T-helper 2 cell treated with Interferon-gamma antibody and Interleukin-4, amounts not matched to agents 5 μg/mL and 100 μg/mL, for 36 hours (primary cell): ENCODE results near the gene RELB.
A peak's percentile ranks its signal among the peaks of the same experiment; 100 is the strongest.

ENCODE experiments used
- DNase-seq: peaks from one replicate; pipeline ENCODE4 v3.0.0; 2021; ENCODE audit warnings: low spot score
- H3K27ac Mint-ChIP-seq: one replicate; pipeline ENCODE4 v1.8.0; 2021; ENCODE audit warnings: mild to moderate bottlenecking, mixed read lengths
- H3K27me3 Mint-ChIP-seq: one replicate; pipeline ENCODE4 v1.8.0; 2021; ENCODE audit warnings: low read depth, mixed read lengths
- H3K36me3 Mint-ChIP-seq: one replicate; pipeline ENCODE4 v1.8.0; 2021; ENCODE audit warnings: low read depth, mixed read lengths
- H3K4me1 Mint-ChIP-seq: one replicate; pipeline ENCODE4 v1.8.0; 2021; ENCODE audit warnings: low read depth, mixed read lengths
- H3K4me3 Mint-ChIP-seq: one replicate; pipeline ENCODE4 v1.8.0; 2022; ENCODE audit warnings: mild to moderate bottlenecking, moderate library complexity, mixed read lengths
- H3K9me3 Mint-ChIP-seq: one replicate; pipeline ENCODE4 v1.8.0; 2021; ENCODE audit warnings: mixed read lengths

The RELB gene

DNA sequence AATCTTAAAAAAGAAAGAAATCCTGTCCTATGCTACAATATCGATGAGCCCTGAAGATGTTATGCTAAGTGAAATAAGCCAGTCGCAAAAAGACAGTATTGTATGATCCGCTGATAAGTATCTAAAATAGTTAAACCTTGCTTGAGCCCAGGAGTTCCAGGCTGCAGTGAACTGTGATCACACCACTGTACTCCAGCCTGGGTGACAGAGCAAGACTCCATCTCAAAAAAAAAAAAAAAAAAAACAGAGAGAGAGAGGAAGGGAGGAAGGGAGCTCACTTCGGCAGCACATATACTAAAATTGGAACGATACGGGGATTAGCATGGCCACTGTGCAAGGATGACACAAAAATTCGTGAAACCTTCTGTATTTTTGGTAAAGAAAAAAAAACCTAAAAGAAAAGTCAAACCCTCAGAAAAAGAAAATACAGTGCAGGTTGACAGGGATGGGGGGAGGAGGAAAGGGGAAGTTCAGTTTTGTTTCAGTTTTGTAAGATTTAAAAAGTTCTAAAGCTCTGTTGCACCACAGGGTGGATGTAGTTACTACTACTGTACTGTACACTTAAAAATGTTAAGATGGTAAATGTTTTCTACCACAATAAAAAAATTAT lies 46.0 kb downstream of the RELB start:
- Mint-ChIP-seq H3K27ac (peak overlapping the region; percentile 60), H3K4me3 (peak overlapping the region; percentile 37), H3K36me3 (peaks cover 26% of the 10 kb centered on the region), H3K27me3 (no peaks in the 10 kb centered on the region), H3K9me3 (no peaks in the 10 kb centered on the region), H3K4me1 (peaks cover 30% of the 10 kb centered on the region)
- no peak for DNase-seq

DNA sequence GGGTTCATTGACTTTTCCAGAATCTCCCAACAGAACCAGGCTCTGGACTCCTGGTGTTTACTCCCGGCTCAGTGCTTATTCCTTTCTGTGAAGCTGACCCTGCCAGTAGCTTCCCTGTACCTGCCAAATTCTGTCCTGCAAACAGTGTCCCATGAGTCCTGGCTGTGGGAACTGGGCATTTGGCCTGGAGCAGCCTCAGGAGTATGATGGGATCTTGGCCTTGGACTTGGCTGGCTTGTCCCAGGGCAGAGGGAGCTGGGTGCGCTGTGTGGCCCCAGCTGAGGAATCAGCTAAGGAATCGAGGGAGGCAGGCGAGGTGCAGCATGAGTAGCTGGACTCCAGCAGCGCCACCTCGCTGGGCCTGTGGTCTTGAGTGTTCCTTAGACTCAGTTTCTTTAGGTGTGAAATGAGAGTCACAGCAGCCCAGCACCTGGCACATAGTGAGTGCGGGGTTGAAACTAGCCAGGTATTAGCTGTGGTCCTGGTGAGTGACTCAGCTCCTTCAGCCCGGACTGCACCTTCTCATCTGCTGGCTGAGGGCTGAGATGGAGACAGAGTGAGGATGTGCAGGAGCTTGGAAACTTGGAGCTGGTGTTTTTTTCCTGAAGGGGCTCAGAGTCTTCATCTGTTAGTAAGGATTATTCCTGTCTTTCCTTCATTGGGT lies 47.9 kb downstream of the RELB start:
- DNase-seq = no peak
- Mint-ChIP-seq H3K27me3 (no peaks in the 10 kb centered on the region), H3K9me3 (no peaks in the 10 kb centered on the region), H3K4me1 (peaks cover 30% of the 10 kb centered on the region), H3K4me3 (no peak overlapping the region), H3K27ac (no peak overlapping the region), H3K36me3 (peaks cover 32% of the 10 kb centered on the region)

DNA sequence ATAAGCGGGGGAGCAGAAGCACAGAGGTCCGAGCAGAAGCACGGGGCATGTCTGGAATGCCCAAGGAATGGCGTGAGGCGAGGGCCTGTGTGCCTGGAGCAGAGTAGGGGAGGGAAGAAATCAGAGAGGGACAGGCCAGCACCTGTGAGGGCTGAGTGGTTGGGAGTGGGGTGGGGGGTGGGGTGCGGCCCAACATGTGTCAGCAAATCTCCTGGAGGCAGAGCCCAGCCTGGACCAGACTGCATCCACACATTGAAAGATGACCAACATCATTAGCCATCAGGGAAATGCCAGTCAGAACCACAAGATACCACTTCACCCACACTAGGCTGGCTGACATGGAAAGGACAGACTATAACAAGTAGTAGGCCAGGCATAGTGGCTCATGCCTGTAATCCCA lies 48.8 kb downstream of the RELB start:
- Mint-ChIP-seq H3K4me1 (peaks cover 27% of the 10 kb centered on the region), H3K27me3 (no peaks in the 10 kb centered on the region), H3K27ac (no peak overlapping the region), H3K36me3 (peaks cover 35% of the 10 kb centered on the region), H3K9me3 (no peaks in the 10 kb centered on the region), H3K4me3 (no peak overlapping the region)
- DNase-seq = no peak

DNA sequence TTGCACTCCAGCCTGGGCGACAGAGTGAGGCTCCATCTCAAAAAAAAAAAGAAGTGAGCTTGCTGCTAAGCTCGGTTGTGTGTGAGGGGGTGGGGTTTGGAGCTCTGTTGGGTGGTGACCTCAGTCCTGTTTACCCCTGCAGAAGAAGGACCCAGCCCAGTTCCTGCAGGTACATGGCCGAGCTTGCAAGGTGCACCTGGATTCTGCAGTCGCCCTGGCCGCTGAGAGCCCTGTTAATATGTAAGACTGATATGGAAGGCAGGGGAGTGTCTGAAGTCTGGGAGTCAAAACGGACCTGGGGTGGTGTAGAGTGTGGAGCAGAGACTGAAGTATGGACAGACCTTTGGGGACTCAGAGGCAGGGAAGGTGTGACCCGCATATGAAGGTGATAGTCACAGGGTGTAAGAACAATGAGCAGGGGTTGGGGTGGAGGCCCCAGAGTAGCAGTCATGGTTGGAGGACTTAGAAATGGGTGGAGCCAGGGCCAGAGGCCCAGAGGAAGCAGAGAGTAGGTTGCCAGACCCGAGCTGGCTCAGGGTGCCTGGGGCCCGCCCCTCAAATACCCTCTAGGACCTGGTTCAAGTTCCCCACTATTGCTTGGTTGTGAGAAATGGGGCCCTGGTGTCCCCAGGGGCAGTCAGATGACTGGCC lies 50.8 kb downstream of the RELB start:
- peaks cover 27% of the 10 kb centered on the region for H3K36me3 Mint-ChIP-seq
- H3K4me1 Mint-ChIP-seq = peaks cover 10% of the 10 kb centered on the region
- H3K27me3 Mint-ChIP-seq = no peaks in the 10 kb centered on the region
- no peak overlapping the region for H3K4me3 Mint-ChIP-seq
- no peak for DNase-seq
- H3K9me3 Mint-ChIP-seq = no peaks in the 10 kb centered on the region
- H3K27ac Mint-ChIP-seq = no peak overlapping the region

DNA sequence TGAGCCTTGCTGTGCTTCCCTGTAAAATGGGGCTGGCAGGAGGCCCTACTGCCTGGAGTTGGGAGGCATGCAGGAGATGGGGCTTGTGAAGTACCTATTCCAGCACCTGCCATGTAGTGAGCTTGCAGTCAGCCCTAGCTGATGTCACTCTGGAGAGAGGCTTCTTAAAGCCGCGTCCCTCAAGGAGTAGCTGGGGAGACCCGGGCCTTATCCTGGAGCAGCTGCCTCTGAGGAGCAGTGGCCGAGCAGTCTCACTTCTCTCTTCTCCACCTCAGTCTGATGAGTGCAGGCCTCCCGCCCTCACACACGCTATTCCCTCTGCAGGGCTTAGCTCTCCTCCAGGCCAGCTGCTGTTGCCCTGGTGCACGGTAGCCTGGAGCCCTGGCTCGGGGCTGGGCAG lies 55.6 kb downstream of the RELB start:
- Mint-ChIP-seq H3K27me3 (no peaks in the 10 kb centered on the region), H3K4me1 (peaks cover 4% of the 10 kb centered on the region), H3K27ac (no peak overlapping the region), H3K4me3 (no peak overlapping the region), H3K36me3 (peaks cover 51% of the 10 kb centered on the region), H3K9me3 (no peaks in the 10 kb centered on the region)
- no peak for DNase-seq

DNA sequence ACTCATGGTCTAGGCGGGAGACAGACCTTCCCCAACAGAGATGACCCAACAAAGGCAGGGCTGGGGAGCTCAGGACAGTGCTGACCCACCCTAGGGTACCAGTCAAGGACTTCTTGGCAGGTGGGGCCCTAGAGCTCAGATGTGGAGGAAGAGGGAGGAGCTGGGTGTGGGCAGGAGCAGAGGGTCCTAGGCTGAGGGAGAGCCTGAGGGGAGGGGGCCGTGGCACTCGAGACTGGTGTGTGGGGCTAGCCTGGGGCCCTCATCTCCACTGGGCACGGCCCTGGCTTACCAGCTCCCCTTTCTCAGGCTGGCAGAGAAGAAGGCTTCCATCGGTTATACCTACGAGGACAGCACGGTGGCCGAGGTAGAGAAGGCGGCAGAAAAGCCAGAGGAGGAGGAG lies 56.2 kb downstream of the RELB start:
- no peak for DNase-seq
- peaks cover 48% of the 10 kb centered on the region for H3K36me3 Mint-ChIP-seq
- peaks cover 4% of the 10 kb centered on the region for H3K4me1 Mint-ChIP-seq
- no peak overlapping the region for H3K27ac Mint-ChIP-seq
- H3K9me3 Mint-ChIP-seq = no peaks in the 10 kb centered on the region
- no peaks in the 10 kb centered on the region for H3K27me3 Mint-ChIP-seq
- no peak overlapping the region for H3K4me3 Mint-ChIP-seq

DNA sequence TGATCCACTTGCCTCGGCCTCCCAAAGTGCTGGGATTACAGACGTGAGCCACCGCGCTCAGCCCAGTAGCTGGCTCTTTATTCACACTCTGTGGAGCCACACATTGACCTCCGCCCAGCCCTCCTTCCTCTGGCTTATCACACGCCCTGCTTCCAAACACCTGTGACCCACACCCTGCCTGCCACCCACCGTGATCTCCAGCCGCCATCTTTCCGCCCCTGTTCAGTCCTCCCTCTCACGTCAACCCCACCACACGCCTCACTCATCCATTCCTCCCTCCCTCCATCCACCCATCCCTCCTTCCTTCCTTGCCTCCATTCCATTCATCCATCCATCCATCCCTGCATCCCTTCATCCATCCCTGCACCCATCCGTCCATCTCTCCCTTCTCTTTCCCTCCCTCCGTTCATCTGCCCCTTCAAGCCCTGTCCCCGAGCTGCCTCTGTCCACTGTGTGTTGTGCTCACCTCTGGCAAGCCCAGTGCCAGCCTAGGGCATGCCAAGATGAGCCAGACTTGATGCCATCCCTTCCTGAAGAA lies 57.4 kb downstream of the RELB start:
- no peak overlapping the region for H3K27ac Mint-ChIP-seq
- no peak for DNase-seq

DNA sequence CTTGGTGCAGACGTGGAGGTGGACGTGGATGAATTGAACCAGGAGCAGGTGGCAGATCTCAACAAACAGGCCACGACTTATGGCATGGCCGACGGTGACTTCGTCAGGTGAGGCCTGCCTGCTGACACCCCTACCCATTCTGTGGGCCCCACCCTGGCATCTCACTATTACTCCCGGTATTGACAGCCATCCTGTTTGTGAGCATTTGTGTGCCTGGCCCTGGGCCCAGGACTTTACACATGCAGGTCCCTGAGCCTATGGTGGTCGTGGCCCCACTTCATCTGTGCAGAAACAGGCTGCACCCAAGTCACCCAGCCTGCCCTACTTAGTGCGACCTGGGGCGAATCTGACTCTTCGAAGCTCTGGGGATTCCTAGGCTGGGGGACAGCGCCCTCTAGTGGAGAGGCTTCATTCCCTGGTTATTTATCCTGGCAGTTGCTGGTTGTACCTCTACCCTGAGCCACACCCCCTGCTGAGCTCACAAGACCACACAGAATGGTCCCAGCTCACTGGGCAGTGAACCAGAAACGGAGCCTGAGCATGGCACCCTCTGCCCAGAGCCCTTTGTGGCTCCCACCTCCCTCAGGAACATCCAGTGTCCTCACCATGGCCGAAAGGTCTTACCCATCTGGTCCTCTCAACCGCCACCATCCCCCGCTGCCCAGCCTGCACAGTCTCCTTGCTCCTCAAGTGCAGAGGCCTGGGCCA lies 58.1 kb downstream of the RELB start:
- H3K36me3 Mint-ChIP-seq = peaks cover 44% of the 10 kb centered on the region
- H3K4me1 Mint-ChIP-seq = peaks cover 4% of the 10 kb centered on the region
- H3K9me3 Mint-ChIP-seq = no peaks in the 10 kb centered on the region
- peak overlapping the region; percentile 69 for H3K27ac Mint-ChIP-seq
- peak; percentile 70 for DNase-seq
- no peak overlapping the region for H3K4me3 Mint-ChIP-seq
- H3K27me3 Mint-ChIP-seq = no peaks in the 10 kb centered on the region

More for the DNA sequence above, 57.4 kb downstream of the RELB start:
- Mint-ChIP-seq H3K27me3 (no peaks in the 10 kb centered on the region), H3K36me3 (peaks cover 49% of the 10 kb centered on the region), H3K9me3 (no peaks in the 10 kb centered on the region), H3K4me3 (no peak overlapping the region), H3K4me1 (peaks cover 4% of the 10 kb centered on the region)

DNA sequence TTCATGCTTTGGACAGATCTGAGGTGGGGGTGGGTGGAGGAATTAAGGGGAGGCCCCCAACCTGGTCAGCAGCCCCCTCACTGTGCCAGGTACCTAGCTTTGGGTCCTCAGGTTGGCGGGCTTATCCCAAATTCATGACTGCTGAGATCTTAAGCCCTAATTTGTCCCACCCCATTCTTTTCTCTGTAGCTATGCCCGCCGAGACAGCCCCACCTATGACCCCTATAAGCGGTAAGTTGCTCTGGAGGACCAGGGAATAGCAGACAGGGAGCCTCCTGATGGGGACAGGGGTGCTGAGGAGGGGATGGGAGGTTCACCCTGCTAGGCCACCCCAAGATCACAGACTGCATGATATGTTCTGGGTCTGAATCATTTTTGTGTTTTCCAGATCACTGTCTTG lies 60.7 kb downstream of the RELB start:
- Mint-ChIP-seq H3K4me1 (peaks cover 4% of the 10 kb centered on the region), H3K27ac (no peak overlapping the region), H3K9me3 (no peaks in the 10 kb centered on the region), H3K36me3 (peaks cover 46% of the 10 kb centered on the region), H3K4me3 (no peak overlapping the region), H3K27me3 (no peaks in the 10 kb centered on the region)
- no peak for DNase-seq

DNA sequence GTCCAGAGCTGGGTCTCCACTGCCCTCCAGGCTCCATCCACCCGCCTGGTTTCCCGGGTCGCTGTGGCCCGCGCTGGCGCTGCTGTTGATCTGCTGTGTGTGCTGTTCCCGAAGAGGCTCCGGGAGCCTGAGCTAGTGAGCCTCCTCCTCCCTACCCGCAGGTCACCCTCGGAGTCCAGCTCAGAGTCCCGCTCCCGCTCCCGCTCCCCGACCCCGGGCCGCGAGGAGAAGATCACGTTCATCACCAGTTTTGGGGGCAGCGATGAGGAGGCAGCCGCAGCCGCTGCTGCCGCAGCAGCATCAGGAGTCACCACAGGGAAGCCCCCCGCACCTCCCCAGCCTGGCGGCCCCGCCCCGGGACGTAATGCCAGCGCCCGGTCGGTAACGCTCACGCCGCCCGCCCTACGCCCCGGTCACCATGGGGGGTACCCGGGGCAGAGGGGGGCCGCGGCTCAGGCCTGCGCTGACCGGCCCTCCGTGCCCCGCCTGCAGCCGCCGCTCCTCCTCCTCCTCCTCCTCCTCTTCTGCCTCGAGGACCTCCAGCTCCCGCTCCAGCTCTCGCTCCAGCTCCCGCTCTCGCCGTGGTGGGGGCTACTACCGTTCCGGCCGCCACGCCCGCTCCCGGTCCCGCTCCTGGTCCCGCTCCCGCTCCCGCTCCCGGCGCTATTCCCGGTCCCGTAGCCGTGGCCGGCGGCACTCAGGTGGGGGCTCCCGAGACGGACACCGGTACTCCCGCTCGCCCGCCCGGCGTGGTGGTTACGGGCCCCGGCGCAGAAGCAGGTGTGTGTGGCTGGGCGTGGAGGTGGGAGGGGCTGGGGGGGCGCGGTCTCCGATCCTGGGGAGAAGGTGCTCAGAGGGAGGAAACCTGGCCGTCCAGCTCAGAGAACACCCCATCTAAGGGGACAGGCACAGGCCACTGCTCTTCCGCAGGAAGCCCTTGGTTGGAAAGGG lies 62.9 kb downstream of the RELB start:
- Mint-ChIP-seq H3K4me1 (peaks cover 2% of the 10 kb centered on the region), H3K27ac (no peak overlapping the region), H3K27me3 (no peaks in the 10 kb centered on the region), H3K36me3 (peaks cover 34% of the 10 kb centered on the region), H3K4me3 (no peak overlapping the region), H3K9me3 (no peaks in the 10 kb centered on the region)
- no peak for DNase-seq

DNA sequence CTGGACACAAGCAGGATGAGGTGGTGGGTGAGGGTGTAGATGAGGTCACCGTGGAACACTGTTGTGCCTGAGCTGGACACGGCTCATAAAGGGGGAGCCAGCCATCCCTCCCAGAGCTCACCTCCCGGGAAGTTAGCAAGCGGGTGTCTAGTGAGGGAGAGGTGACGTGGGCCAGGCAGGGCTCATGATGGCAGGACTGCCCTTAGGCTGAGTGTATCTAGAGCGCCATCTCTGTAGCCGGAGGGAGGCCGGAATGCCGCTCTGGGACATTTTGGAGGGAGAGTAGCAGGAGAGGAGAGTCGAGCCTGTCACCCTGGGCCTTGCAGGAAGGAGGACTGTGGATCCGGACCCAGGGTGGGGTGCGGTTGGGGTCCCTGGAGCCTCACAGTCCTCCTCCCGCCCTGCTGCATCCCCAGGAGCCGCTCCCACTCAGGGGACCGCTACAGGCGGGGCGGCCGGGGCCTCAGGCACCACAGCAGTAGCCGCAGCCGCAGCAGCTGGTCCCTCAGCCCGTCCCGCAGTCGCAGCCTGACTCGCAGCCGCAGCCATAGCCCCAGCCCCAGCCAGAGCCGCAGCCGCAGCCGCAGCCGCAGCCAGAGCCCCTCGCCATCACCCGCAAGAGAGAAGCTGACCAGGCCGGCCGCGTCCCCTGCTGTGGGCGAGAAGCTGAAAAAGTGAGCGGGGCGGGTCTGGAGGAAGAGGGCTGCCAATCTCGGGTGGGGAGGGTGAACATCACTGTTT lies 65.8 kb downstream of the RELB start:
- Mint-ChIP-seq H3K4me3 (no peak overlapping the region), H3K27ac (no peak overlapping the region), H3K36me3 (peaks cover 33% of the 10 kb centered on the region)

DNA sequence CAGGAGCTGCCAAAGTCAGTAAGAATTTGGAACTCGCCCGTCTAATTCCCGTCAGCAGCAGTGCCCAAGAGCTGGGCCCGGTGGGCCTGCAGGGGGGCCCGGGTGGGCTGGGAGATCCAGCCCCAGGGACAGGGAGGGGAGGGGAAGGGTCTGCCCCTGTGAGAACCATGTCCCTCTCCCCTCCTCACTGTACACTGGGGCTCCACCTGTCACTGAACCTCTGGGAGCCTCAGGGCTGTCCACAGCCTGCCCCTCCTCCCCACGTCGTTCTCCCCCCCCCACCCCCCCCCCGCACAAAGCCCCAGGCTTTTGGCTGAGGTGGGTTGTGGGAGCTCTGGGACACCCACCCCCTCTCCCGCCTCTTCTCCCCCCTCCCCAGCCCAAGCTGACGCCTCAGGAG lies 66.8 kb downstream of the RELB start:
- DNase-seq = no peak
- H3K4me1 Mint-ChIP-seq = no peaks in the 10 kb centered on the region
- peaks cover 30% of the 10 kb centered on the region for H3K36me3 Mint-ChIP-seq
- H3K9me3 Mint-ChIP-seq = no peaks in the 10 kb centered on the region
- no peak overlapping the region for H3K27ac Mint-ChIP-seq
- H3K27me3 Mint-ChIP-seq = no peaks in the 10 kb centered on the region
- H3K4me3 Mint-ChIP-seq = no peak overlapping the region

More for the DNA sequence above, 65.8 kb downstream of the RELB start:
- H3K4me1 Mint-ChIP-seq = no peaks in the 10 kb centered on the region
- no peaks in the 10 kb centered on the region for H3K9me3 Mint-ChIP-seq
- DNase-seq = no peak
- no peaks in the 10 kb centered on the region for H3K27me3 Mint-ChIP-seq

DNA sequence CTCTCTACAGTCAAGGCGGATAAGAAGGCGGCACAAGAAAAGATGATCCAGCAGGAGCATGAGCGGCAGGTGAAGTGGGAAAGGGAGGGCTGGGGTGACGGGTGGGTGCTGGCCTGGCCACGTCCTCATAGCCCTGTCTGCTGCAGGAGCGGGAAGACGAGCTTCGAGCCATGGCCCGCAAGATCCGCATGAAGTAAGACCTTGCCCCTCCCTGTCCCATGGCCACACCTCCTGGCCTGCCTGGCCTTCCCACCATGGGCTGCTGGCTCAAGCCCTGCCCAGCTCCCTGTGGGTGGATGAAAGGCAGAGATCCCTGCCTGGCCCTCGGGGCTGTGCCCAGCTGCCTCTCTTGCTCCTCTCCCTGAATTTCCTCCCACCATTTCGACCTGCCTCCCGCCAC lies 67.8 kb downstream of the RELB start:
- Mint-ChIP-seq H3K36me3 (peaks cover 31% of the 10 kb centered on the region), H3K4me1 (no peaks in the 10 kb centered on the region)

More for the DNA sequence above, 67.8 kb downstream of the RELB start:
- DNase-seq = no peak
- Mint-ChIP-seq H3K27ac (no peak overlapping the region), H3K4me3 (no peak overlapping the region), H3K27me3 (no peaks in the 10 kb centered on the region), H3K9me3 (no peaks in the 10 kb centered on the region)
